Peyer's patch (tissue), 4 donors: Measurements from ENCODE around the gene IRX1.

Source experiments
- CTCF ChIP-seq, 6 experiments: fragments of 450-650 bp in 4 of 6; fragments of 200-600 bp in 2 of 6; sonication (generic) in 1 of 6; IDR thresholded peaks; one replicate each; pipeline ENCODE4 v1.5.1; 2017 to 2019; ENCODE audit warnings: antibody characterized with exemption in 6 of 6, mild to moderate bottlenecking in 3 of 6, moderate library complexity in 1 of 6
- POLR2A ChIP-seq, 2 donors: fragments of 450-650 bp; IDR thresholded peaks; one replicate each; pipeline ENCODE4 v1.5.1; 2017; ENCODE audit warnings: antibody characterized with exemption in 2 of 2, mild to moderate bottlenecking in 2 of 2, moderate library complexity in 2 of 2

- TF ChIP-seq CTCF (IDR thresholded peaks at IDR 0.05) (no peak), POLR2A (IDR thresholded peaks at IDR 0.05) (no peak)
Measured at GRCh38 chr5:3600106-3601060, 4.8 kb downstream of the IRX1 start.
